ENCODE data around the gene LMOD1.
"Not testable (repeated sequence)": the region's sequence is repeated elsewhere in the genome, so short reads cannot be mapped to it uniquely, and the experiment has no call there.

LMOD1 gene

GRCh38 chr1:201903135-201903534, 43.2 kb downstream of the LMOD1 start:
- DNase-seq (ENCODE audit: low spot score): no peak
- no peak overlapping the region for H3K27ac ChIP-seq
- POLR2A ChIA-PET (ENCODE audit: low non-redundant PET): interaction anchor here (0.6 to 0.7 kb wide), 2 partner anchors 55 to 149 kb away, joined by 3 to 4 read pairs; no protein-coding TSS in a partner anchor
- CTCF ChIA-PET: interaction anchor here (0.7 to 1.5 kb wide), 3 partner anchors 14 to 70 kb away, joined by 4 to 6 read pairs (median 4); partner anchors contain the start of gene SHISA4
- TF ChIP-seq CTCF (conservative IDR thresholded peaks at IDR 0.05; ENCODE audit: low read depth): no peak

GRCh38 chr1:201902198-201902597, 44.1 kb downstream of the LMOD1 start:
- DNase-seq (ENCODE audit: low spot score): no peak
- CTCF ChIA-PET: interaction anchor here (1.5 kb wide), 1 partner anchor 71 kb away, joined by 6 read pairs; no protein-coding TSS in a partner anchor
- POLR2A ChIA-PET (ENCODE audit: low non-redundant PET): interaction anchor here (0.7 kb wide), 1 partner anchor 71 kb away, joined by 3 read pairs; no protein-coding TSS in a partner anchor
- TF ChIP-seq CTCF (conservative IDR thresholded peaks at IDR 0.05; ENCODE audit: low read depth): no peak
- no peak overlapping the region for H3K27ac ChIP-seq

- CTCF ChIA-PET: interaction anchor here (9.3 kb wide), 1 partner anchor 71 kb away, joined by 162 read pairs; no protein-coding TSS in a partner anchor
- H3K27ac ChIP-seq; POLR2A ChIA-PET (ENCODE audit: low non-redundant PET); DNase-seq (ENCODE audit: low spot score): not testable (repeated sequence)
These were observed 45.3 kb downstream of the LMOD1 start for GRCh38 chr1:201901036-201901435.

GRCh38 chr1:201900476-201900875, 45.9 kb downstream of the LMOD1 start:
- no peak for DNase-seq (ENCODE audit: low spot score)
- no peak for TF ChIP-seq CTCF (conservative IDR thresholded peaks at IDR 0.05; ENCODE audit: low read depth)
- no peak overlapping the region for H3K27ac ChIP-seq
- POLR2A ChIA-PET (ENCODE audit: low non-redundant PET): no interaction called here
- CTCF ChIA-PET: interaction anchor here (9.3 kb wide), 1 partner anchor 72 kb away, joined by 162 read pairs; no protein-coding TSS in a partner anchor

GRCh38 chr1:201899683-201900429, 46.5 kb downstream of the LMOD1 start:
- DNase-seq (ENCODE audit: low spot score): no peak
- CTCF ChIA-PET: interaction anchor here (1.2 to 9.3 kb wide), 3 partner anchors 72 to 235 kb away, joined by 3 to 162 read pairs (median 7); no protein-coding TSS in a partner anchor
- POLR2A ChIA-PET (ENCODE audit: low non-redundant PET): interaction anchor here (0.6 kb wide), 1 partner anchor 54 kb away, joined by 6 read pairs; no protein-coding TSS in a partner anchor
- H3K27ac ChIP-seq: no peak overlapping the region
- TF ChIP-seq CTCF (conservative IDR thresholded peaks at IDR 0.05; ENCODE audit: low read depth): no peak

- ChIA-PET POLR2A (ENCODE audit: low non-redundant PET) (no interaction called here), CTCF (interaction anchor here (0.6 to 9.3 kb wide), 4 partner anchors 73 to 263 kb away, joined by 3 to 162 read pairs (median 5); no protein-coding TSS in a partner anchor)
- no peak overlapping the region for H3K27ac ChIP-seq
- DNase-seq (ENCODE audit: low spot score): no peak
- TF ChIP-seq CTCF (conservative IDR thresholded peaks at IDR 0.05; ENCODE audit: low read depth): no peak
These were observed 47.4 kb downstream of the LMOD1 start for GRCh38 chr1:201898992-201899391.

All from RWPE1 (cell line).